Measurements from ENCODE around the gene SF3A1.

DNA sequence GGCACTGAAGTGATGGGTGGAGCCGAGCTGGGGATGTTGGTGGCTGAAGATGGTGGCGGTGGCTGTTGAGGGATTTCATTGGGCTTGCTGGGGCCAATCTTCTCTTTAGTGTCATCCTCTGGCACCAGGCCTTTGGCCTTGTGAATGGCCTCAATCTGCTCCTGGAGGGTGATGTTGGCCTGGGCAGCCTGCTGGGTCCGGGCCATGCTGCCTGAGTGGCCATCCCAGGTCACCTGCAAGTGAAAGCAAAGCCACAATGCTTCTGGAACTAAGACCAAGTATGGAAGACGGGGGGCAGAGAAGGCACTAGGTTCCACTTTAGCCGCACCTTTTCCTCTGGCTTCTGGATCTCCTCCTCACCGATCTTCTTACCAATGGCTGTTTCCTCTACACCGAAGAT is 17.9 kb downstream of the SF3A1 start:
- TF ChIP-seq, protein P1, sequence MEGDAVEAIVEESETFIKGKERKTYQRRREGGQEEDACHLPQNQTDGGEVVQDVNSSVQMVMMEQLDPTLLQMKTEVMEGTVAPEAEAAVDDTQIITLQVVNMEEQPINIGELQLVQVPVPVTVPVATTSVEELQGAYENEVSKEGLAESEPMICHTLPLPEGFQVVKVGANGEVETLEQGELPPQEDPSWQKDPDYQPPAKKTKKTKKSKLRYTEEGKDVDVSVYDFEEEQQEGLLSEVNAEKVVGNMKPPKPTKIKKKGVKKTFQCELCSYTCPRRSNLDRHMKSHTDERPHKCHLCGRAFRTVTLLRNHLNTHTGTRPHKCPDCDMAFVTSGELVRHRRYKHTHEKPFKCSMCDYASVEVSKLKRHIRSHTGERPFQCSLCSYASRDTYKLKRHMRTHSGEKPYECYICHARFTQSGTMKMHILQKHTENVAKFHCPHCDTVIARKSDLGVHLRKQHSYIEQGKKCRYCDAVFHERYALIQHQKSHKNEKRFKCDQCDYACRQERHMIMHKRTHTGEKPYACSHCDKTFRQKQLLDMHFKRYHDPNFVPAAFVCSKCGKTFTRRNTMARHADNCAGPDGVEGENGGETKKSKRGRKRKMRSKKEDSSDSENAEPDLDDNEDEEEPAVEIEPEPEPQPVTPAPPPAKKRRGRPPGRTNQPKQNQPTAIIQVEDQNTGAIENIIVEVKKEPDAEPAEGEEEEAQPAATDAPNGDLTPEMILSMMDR (IDR thresholded peaks at IDR 0.05; ENCODE audit: poor library complexity), result no peak
- TF ChIP-seq EZH2phosphoT487 (IDR thresholded peaks at IDR 0.05; ENCODE audit: low read depth, severe bottlenecking, unreplicated experiment) (no peak), EZH2 (IDR thresholded peaks at IDR 0.05; ENCODE audit: borderline replicate concordance) (no peak)

Data from hepatocyte (in vitro differentiated cells).